HCT116 (cell line): Measurements from ENCODE around the gene TULP4.

ENCODE experiments used
- ELF1 ChIP-seq: IDR thresholded peaks from 2 replicates; pipeline ENCODE4 v1.6.1; 2012; ENCODE audit warnings: low read depth, borderline replicate concordance
- EZH2phosphoT487 ChIP-seq: fragments of 200-600 bp; IDR thresholded peaks from 2 replicates; pipeline ENCODE4 v1.6.1; 2018; ENCODE audit warnings: antibody characterized with exemption, borderline replicate concordance
- POLR2A ChIP-seq: IDR thresholded peaks from 2 replicates; pipeline ENCODE4 v1.7.0; 2011; ENCODE audit warnings: borderline replicate concordance; ENCODE audit not compliant: insufficient read depth, insufficient read length; ENCODE audit errors: extremely low read depth
- TF ChIP-seq, protein P1 (sequence below), 3 experiments: fragments of 200-600 bp in 1 of 3; sonication (generic) in 1 of 3; IDR thresholded peaks in 2 of 3; conservative IDR thresholded peaks in 1 of 3; 2 replicates each; pipeline ENCODE4 v1.5.1; 2012 to 2017; ENCODE audit warnings: low read depth in 2 of 3, low read length in 2 of 3, antibody characterized with exemption in 1 of 3, borderline replicate concordance in 1 of 3, control low read depth in 1 of 3, mild to moderate bottlenecking in 1 of 3, mixed read lengths in 1 of 3, mixed run types in 1 of 3, moderate library complexity in 1 of 3; ENCODE audit not compliant: insufficient read depth in 1 of 3

DNA sequence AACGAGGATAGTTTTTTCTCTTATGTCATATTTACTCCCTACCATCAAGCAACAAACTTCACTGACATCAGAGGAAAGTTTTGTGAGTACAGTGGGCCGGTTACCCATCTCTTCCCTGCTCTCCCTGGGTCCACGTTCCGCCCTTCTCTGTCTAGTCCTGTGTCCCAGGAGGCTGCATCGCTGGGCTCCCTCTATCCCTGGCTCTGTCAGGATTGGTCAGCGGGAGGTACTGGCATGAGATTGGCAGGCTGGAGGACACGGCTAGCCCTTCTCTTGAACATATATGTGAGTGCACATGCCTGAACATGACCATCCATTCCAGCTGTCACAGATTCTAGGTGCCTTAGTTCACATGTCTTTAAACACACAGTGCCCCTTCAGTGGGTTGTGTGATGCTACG is 217.4 kb downstream of the TULP4 start:
- TF ChIP-seq, protein P1, sequence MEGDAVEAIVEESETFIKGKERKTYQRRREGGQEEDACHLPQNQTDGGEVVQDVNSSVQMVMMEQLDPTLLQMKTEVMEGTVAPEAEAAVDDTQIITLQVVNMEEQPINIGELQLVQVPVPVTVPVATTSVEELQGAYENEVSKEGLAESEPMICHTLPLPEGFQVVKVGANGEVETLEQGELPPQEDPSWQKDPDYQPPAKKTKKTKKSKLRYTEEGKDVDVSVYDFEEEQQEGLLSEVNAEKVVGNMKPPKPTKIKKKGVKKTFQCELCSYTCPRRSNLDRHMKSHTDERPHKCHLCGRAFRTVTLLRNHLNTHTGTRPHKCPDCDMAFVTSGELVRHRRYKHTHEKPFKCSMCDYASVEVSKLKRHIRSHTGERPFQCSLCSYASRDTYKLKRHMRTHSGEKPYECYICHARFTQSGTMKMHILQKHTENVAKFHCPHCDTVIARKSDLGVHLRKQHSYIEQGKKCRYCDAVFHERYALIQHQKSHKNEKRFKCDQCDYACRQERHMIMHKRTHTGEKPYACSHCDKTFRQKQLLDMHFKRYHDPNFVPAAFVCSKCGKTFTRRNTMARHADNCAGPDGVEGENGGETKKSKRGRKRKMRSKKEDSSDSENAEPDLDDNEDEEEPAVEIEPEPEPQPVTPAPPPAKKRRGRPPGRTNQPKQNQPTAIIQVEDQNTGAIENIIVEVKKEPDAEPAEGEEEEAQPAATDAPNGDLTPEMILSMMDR (IDR thresholded peaks at IDR 0.05 in 2 of 3, conservative IDR thresholded peaks at IDR 0.05 in 1 of 3; ENCODE audit: borderline replicate concordance in 1 of 3, insufficient read depth in 1 of 3, low read depth in 2 of 3, low read length in 2 of 3) = no peak
- TF ChIP-seq POLR2A (no peak), EZH2phosphoT487 (no peak), ELF1 (no peak)
